ENCODE data around the gene SULT4A1. TPM values are rescaled to one million over a fixed set of nuclear protein-coding genes. Genes with fewer than 3 reads are reported as not detected.

SULT4A1 gene
- total RNA-seq, 4 donors from 2014 or later: 0.27 to 0.53 (median 0.47) TPM; not detected in 1

- H3K27ac ChIP-seq: no peak overlapping the region
These were observed 19.1 kb upstream of the SULT4A1 start for GRCh38 chr22:43881091-43882061.

GRCh38 chr22:43880541-43880991 lies 18.3 kb upstream of the SULT4A1 start:
- H3K36me3 ChIP-seq: no peaks in the 10 kb centered on the region
- DNase-seq: no peak
- H3K27me3 ChIP-seq: no peaks in the 10 kb centered on the region
- H3K4me1 ChIP-seq: no peaks in the 10 kb centered on the region
- no peaks in the 10 kb centered on the region for H3K9me3 ChIP-seq
- H3K4me3 ChIP-seq: no peak overlapping the region
- TF ChIP-seq CTCF (IDR thresholded peaks at IDR 0.05) (no peak), POLR2A (IDR thresholded peaks at IDR 0.05) (no peak)
- H3K27ac ChIP-seq: no peak overlapping the region

More at GRCh38 chr22:43881091-43882061, 19.1 kb upstream of the SULT4A1 start:
- no peaks in the 10 kb centered on the region for H3K27me3 ChIP-seq
- no peaks in the 10 kb centered on the region for H3K4me1 ChIP-seq
- no peaks in the 10 kb centered on the region for H3K9me3 ChIP-seq
- H3K36me3 ChIP-seq: no peaks in the 10 kb centered on the region
- no peak overlapping the region for H3K4me3 ChIP-seq
- TF ChIP-seq CTCF (IDR thresholded peaks at IDR 0.05): no peak
- TF ChIP-seq POLR2A (IDR thresholded peaks at IDR 0.05): no peak
- DNase-seq: no peak

- TF ChIP-seq POLR2A (IDR thresholded peaks at IDR 0.05) (no peak), CTCF (IDR thresholded peaks at IDR 0.05) (no peak)
- Histone ChIP-seq H3K9me3 (no peaks in the 10 kb centered on the region), H3K4me3 (no peak overlapping the region), H3K4me1 (no peaks in the 10 kb centered on the region), H3K27me3 (no peaks in the 10 kb centered on the region), H3K36me3 (no peaks in the 10 kb centered on the region), H3K27ac (no peak overlapping the region)
- no peak for DNase-seq
These were observed 17.7 kb upstream of the SULT4A1 start for GRCh38 chr22:43879901-43880540.

- Histone ChIP-seq H3K4me1 (no peaks in the 10 kb centered on the region), H3K36me3 (no peaks in the 10 kb centered on the region), H3K9me3 (no peaks in the 10 kb centered on the region), H3K27me3 (no peaks in the 10 kb centered on the region), H3K4me3 (no peak overlapping the region), H3K27ac (no peak overlapping the region)
- peak in 1 of 3 donors; percentile 11 for DNase-seq
- TF ChIP-seq POLR2A (IDR thresholded peaks at IDR 0.05): no peak
- TF ChIP-seq CTCF (IDR thresholded peaks at IDR 0.05): no peak
These were observed 16.7 kb upstream of the SULT4A1 start for GRCh38 chr22:43878831-43879550.

- Histone ChIP-seq H3K4me1 (no peaks in the 10 kb centered on the region), H3K27ac (no peak overlapping the region), H3K36me3 (no peaks in the 10 kb centered on the region), H3K4me3 (no peak overlapping the region), H3K9me3 (no peaks in the 10 kb centered on the region), H3K27me3 (no peaks in the 10 kb centered on the region)
- peak in 1 of 3 donors; percentile 14 for DNase-seq
- TF ChIP-seq CTCF (IDR thresholded peaks at IDR 0.05) (no peak), POLR2A (IDR thresholded peaks at IDR 0.05) (no peak)
These were observed 15.9 kb upstream of the SULT4A1 start for GRCh38 chr22:43878079-43878795.

Measured in Peyer's patch (tissue), 4 donors.